HG03095 (cell line): Measurements from ENCODE around the gene ERC1.

ENCODE experiments used
- ATAC-seq: cut with Tn5 transposase; IDR thresholded peaks from one replicate; pipeline ENCODE4 v1.9.1; 2021; ENCODE audit warnings: moderate library complexity; ENCODE audit not compliant: unreplicated experiment

Gene ERC1

DNA sequence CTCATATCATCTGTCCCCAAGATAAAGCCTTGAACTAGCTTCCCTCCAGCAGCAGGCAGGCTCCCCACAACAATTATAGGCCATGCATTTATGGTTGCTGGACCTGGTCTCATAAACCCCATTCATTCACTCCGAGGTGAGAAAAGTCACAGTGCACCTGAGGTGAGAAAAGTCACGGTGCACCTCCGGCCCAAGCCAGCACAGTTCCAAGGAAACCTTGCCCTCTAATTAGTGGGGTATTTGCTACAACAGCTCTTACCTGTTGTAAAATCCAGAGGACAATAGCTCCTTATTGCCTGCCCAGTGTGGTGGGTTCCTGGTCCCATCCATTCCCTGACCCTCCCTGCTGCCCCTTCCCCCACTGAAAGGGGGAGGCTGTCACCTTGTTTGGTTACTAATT, 537.8 kb downstream of the ERC1 start:
- ATAC-seq: no peak

- ATAC-seq: no peak
Measured at GRCh38 chr12:1529228-1529861, 538.3 kb downstream of the ERC1 start.

GRCh38 chr12:1529862-1530591, 539.0 kb downstream of the ERC1 start:
- ATAC-seq: no peak

DNA sequence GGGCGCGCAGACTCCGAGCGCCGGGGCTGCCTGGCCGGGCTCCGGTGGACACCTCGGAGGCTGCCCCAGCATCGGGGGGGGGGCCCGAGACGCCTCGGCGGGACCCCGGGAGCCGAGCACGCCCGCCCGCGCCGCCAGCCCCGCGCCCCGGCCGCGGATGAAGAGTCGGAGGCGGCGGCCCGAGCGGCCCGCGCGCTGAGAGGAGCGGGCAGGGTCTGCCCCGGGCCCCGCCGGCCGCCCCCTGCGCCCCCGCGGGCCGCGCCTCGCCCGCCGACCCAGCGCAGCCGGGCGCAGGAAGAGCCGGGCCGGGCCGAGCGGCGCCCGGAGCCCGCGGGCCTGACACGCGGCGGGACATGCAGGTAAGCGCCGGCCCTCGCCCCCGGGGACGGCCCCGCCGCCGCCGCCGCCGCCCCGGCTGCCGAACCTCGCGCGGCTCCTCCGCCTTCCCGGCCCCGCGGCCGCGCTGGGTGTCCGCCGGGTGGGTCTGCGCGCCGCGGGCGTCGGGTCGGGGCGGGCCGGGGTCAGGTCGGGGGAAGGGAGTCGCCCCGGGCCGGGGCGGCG, 539.6 kb downstream of the ERC1 start:
- ATAC-seq: no peak

- no peak for ATAC-seq
Measured at GRCh38 chr12:1531153-1531653, 540.2 kb downstream of the ERC1 start.

GRCh38 chr12:1531654-1532374, 540.8 kb downstream of the ERC1 start:
- ATAC-seq: no peak

GRCh38 chr12:1532375-1533165, 541.5 kb downstream of the ERC1 start:
- ATAC-seq: no peak

DNA sequence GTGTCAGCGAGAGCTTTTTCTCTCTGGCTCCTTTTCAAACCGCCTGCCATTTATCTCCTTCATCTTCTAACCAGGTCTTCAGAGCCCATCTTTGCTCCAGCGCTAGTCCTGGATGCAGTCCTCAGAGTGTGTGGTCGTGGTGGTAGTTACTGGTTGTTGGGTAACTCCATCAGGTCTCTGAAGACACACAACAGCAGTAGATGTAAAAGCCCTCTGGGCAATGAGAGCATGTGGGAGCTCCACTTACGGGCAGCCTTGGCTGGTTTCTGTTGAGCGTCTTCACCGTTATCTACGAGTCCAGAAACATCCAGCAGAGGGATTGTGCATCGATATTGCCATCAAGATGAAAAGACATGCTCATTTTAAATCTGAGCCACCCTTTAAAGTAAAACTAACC, 542.2 kb downstream of the ERC1 start:
- ATAC-seq: no peak

GRCh38 chr12:1533602-1534304, 542.7 kb downstream of the ERC1 start:
- peak; percentile 49 for ATAC-seq

DNA sequence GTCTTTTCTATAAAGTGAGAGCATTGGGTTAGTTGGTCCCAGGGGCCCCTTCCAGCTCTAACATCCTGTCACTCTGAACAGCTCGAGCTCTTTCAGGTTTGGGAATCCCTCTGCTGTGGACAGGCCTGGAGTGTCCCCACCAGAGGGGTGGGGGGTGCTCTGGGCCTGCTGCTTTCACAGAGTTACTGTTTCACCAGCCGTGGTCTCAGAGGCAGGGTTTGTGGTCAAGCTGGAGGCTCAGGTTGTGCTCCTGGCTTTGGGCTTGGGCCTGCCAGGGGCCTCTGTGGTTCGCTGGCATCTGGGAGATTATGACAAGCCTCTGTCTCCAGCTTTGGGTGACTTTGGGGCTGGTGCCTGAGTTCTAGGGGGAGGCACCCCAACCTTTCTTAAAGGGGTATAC, 543.7 kb downstream of the ERC1 start:
- no peak for ATAC-seq

- ATAC-seq: no peak
Measured at GRCh38 chr12:1536817-1537216, 545.8 kb downstream of the ERC1 start.

DNA sequence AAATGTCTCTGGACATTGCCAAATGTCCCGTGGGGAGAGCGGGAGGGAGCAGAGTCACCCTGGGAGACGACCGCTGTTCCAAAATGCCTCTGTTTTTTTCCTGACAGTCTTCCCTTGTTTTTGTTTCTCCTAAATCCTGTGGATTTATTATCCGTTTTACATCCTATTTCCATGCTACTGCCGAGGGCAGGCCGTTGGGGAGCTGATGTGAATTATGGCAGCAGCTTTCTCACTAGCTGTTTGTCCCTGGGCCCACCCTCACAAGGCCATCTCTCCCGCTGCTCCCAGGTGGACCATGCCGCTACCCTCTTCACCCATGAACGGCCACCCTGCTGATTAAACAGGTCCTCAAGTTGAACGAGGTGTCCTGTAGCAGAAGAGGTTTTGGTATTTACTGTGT, 548.1 kb downstream of the ERC1 start:
- no peak for ATAC-seq

DNA sequence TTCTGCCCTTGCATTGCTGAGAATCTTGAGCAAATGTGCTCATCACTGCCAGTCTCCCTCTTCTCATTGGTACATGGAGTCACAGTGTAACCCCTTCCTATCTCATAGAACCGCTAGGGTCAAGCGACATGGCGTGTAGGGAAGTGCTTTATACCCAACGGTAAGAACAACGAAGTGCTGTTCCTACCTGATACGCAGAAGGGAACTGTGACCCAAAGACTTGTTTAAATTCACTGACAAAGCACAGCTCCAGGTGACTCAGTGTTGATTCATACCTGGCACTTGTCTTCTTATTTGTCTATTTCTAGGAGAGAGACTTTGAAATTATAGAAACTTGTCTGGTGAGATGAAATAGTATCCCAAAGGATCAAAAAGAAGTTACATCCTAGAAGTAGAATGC, 549.7 kb downstream of the ERC1 start:
- no peak for ATAC-seq

DNA sequence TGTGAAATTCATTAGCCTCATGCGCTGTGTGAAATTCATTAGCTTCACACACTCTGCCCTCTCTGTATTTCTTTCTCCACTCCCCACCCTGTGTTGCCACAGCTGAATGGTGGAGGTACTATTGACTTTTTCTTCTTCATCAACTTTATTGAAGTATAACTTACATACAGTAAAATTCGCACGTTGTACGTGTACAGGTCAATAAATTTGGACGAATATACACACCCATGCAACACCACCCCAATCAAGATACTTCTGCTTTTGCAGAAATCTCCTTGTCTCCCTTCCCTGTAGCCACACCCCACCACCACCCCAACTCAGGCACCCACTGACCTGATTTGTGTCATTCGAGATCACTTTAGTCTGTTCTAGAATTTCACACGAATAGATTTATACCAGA, 551.6 kb downstream of the ERC1 start:
- no peak for ATAC-seq

GRCh38 chr12:1544996-1545700, 554.1 kb downstream of the ERC1 start:
- no peak for ATAC-seq
